Endothelial cell of umbilical vein (primary cell): ENCODE results near the gene PSORS1C1. TPM values are rescaled to one million over a fixed set of nuclear protein-coding genes. Genes with fewer than 3 reads are reported as not detected.

ENCODE experiments used
- BruUV-seq: library from RNA; stranded (reverse); fragments of 400-500 nt; replicated peaks from 2 replicates; lab custom pipeline; 2021; lab: Mats Ljungman, UMichigan
- CTCF ChIA-PET: fragments of 300-600, 350-600 bp; sonication (Branson Sonifier 250); formaldehyde crosslinking; loops from one replicate; lab custom pipeline; 2021; ENCODE audit warnings: antibody characterized with exemption, inconsistent platforms; lab: Charles Lee
- POLR2A ChIA-PET: fragments of 300-600, 350-600 bp; sonication (Branson Sonifier 250); formaldehyde crosslinking; loops from one replicate; lab custom pipeline; 2021; ENCODE audit warnings: antibody characterized with exemption, inconsistent platforms; lab: Charles Lee
- DNase-seq: peaks from one replicate; pipeline ENCODE4 v3.0.0-alpha.2; 2011; ENCODE audit warnings: low read depth, low spot score
- FAIRE-seq: peaks from 2 replicates; lab custom pipeline; 2011; peaks lifted over from hg19 to GRCh38; lab: Jason Lieb, UNC
- H2AFZ ChIP-seq: 2 replicates; pipeline ENCODE4 v1.6.0; 2012; ENCODE audit warnings: low read depth, low read length, control low read depth, inconsistent platforms
- H3K27ac ChIP-seq: 2 replicates; pipeline ENCODE4 v1.5.1; 2011; ENCODE audit warnings: low read depth, mild to moderate bottlenecking, control low read depth, low read length, moderate library complexity; ENCODE audit not compliant: insufficient read depth
- H3K27me3 ChIP-seq, 2 experiments: 2 replicates each; pipeline versions ENCODE4 v1.6.0 to v1.6.1; 2011; ENCODE audit warnings: low read length in 2 of 2, mixed read lengths in 1 of 2; ENCODE audit not compliant: control insufficient read depth in 2 of 2, insufficient read depth in 2 of 2
- H3K36me3 ChIP-seq, 2 experiments: 2 replicates in 1 of 2; 3 replicates in 1 of 2; pipeline ENCODE4 v1.5.1; 2011; ENCODE audit warnings: low read length in 2 of 2, mild to moderate bottlenecking in 1 of 2, moderate library complexity in 1 of 2; ENCODE audit not compliant: control insufficient read depth in 2 of 2, insufficient read depth in 2 of 2; ENCODE audit errors: extremely low read depth in 1 of 2
- H3K4me1 ChIP-seq: 3 replicates; pipeline ENCODE4 v1.5.1; 2011; ENCODE audit warnings: mild to moderate bottlenecking, low read length; ENCODE audit not compliant: control insufficient read depth, insufficient read depth; ENCODE audit errors: extremely low read depth
- H3K4me2 ChIP-seq: 2 replicates; pipeline ENCODE4 v1.6.1; 2011; ENCODE audit warnings: low read length, control low read depth, mixed read lengths; ENCODE audit not compliant: insufficient read depth
- H3K4me3 ChIP-seq, 3 experiments: fragments of 200-600 bp in 1 of 3; sonication (generic), shearing (Covaris generic) in 1 of 3; replicated peaks in 1 of 3; 2 replicates each; pipeline ENCODE4 v1.5.1; 2011 to 2016; ENCODE audit warnings: control low read depth in 3 of 3, low read length in 3 of 3, mild to moderate bottlenecking in 2 of 3, inconsistent platforms in 1 of 3, low read depth in 1 of 3, moderate library complexity in 1 of 3; ENCODE audit not compliant: insufficient read depth in 1 of 3
- H3K79me2 ChIP-seq: 2 replicates; pipeline ENCODE4 v1.6.0; 2012; ENCODE audit warnings: low read length, inconsistent platforms; ENCODE audit not compliant: control insufficient read depth, insufficient read depth
- H3K9ac ChIP-seq: replicated peaks from 2 replicates; pipeline ENCODE3; 2011; ENCODE audit warnings: low read length, control low read depth; ENCODE audit not compliant: insufficient read depth; ENCODE audit errors: extremely low read depth
- H3K9me1 ChIP-seq: replicated peaks from 3 replicates; pipeline ENCODE4 v1.6.0; 2011; ENCODE audit warnings: mild to moderate bottlenecking, low read length; ENCODE audit not compliant: control insufficient read depth, insufficient read depth; ENCODE audit errors: extremely low read depth
- H3K9me3 ChIP-seq: replicated peaks from 2 replicates; pipeline ENCODE4 v1.5.1; 2012; ENCODE audit warnings: low read length, inconsistent platforms; ENCODE audit not compliant: control insufficient read depth, insufficient read depth
- H4K20me1 ChIP-seq: replicated peaks from 2 replicates; pipeline ENCODE3; 2011; ENCODE audit warnings: mild to moderate bottlenecking, low read length; ENCODE audit not compliant: control insufficient read depth, insufficient read depth; ENCODE audit errors: extremely low read depth
- CTCF ChIP-seq, 2 donors: IDR thresholded peaks; 1 replicate in 1 of 2; 2 replicates in 1 of 2; pipeline ENCODE4 v1.5.1; 2011; ENCODE audit warnings: low read length in 2 of 2, mild to moderate bottlenecking in 2 of 2, moderate library complexity in 2 of 2, control low read depth in 1 of 2, inconsistent platforms in 1 of 2, low read depth in 1 of 2; ENCODE audit not compliant: insufficient read depth in 1 of 2; ENCODE audit errors: extremely low read depth in 1 of 2
- EZH2 ChIP-seq: IDR thresholded peaks from 2 replicates; pipeline ENCODE4 v1.6.1; 2012; ENCODE audit warnings: borderline replicate concordance, low read depth, mild to moderate bottlenecking, moderate library complexity, low read length, inconsistent platforms; ENCODE audit not compliant: severe bottlenecking
- FOS ChIP-seq: IDR thresholded peaks from 2 replicates; pipeline ENCODE4 v1.6.1; 2011; ENCODE audit warnings: mild to moderate bottlenecking, low read length, moderate library complexity, borderline replicate concordance; ENCODE audit not compliant: insufficient read depth
- GATA2 ChIP-seq: IDR thresholded peaks from 2 replicates; pipeline ENCODE4 v1.7.0; 2011; ENCODE audit warnings: low read depth, mild to moderate bottlenecking, moderate library complexity, mixed read lengths, low read length; ENCODE audit not compliant: insufficient read length, insufficient read depth
- JUN ChIP-seq: IDR thresholded peaks from 2 replicates; pipeline ENCODE4 v1.6.1; 2011; ENCODE audit warnings: borderline replicate concordance, low read depth; ENCODE audit not compliant: insufficient read length, insufficient read depth
- MAX ChIP-seq: IDR thresholded peaks from 2 replicates; pipeline ENCODE4 v1.6.1; 2011; ENCODE audit not compliant: insufficient read depth, insufficient read length
- MYC ChIP-seq: IDR thresholded peaks from one replicate; pipeline ENCODE4 v1.6.1; 2011; ENCODE audit warnings: mild to moderate bottlenecking, low read depth, low read length
- POLR2A ChIP-seq: IDR thresholded peaks from 2 replicates; pipeline ENCODE4 v1.6.1; 2012; ENCODE audit warnings: low read depth, mild to moderate bottlenecking, control low read depth, low read length
- POLR2AphosphoS5 ChIP-seq: IDR thresholded peaks from 2 replicates; pipeline ENCODE4 v1.6.1; 2012; ENCODE audit warnings: low read depth, mild to moderate bottlenecking, control low read depth, low read length, moderate library complexity; ENCODE audit not compliant: insufficient read depth
- dilution Hi-C: fragments of 300-500 bp; cut with MboI; formaldehyde crosslinking; loops from one replicate; pipeline ENCODE4 v1.15.0; 2019; ENCODE audit warnings: low sequenced_read_pairs; ENCODE audit not compliant: extremely low pct_ligation_motif_present
- intact Hi-C: fragments of 100-400 bp; cut with micrococcal nuclease; formaldehyde crosslinking; loops from one replicate; pipeline ENCODE4 v1.10.0; 2022
- polyA plus RNA-seq, 4 experiments: library from polyadenylated mRNA; depleted of rRNA in 3 of 4; stranded (reverse) in 3 of 4; unstranded in 1 of 4; fragments of >200 nt; gene quantifications; 2 replicates each; pipeline versions ENCODE4 v1.2.1 to v1.2.3, GENCODE V29; 2011 to 2012; ENCODE audit warnings: missing spikeins in 1 of 4
- total RNA-seq: library from RNA; stranded (reverse); gene quantifications from 2 replicates; pipeline ENCODE4 v1.2.3, GENCODE V29; 2021

The PSORS1C1 gene
- total and polyA plus RNA-seq, 2 donors (not counting 3 experiments of a cell fraction or from before 2014, with no cell fraction given), result 1.1 to 13.2 TPM

- ChIA-PET CTCF (interaction anchor here (1.2 to 2.9 kb wide), 2 partner anchors 13 to 42 kb away, joined by 3 to 12 read pairs; no protein-coding TSS in a partner anchor), POLR2A (no interaction called here)
- H3K9me3 ChIP-seq, result no peaks in the 10 kb centered on the region
- dilution Hi-C loops (no loop called here), intact Hi-C loops (no loop called here)
- no peak overlapping the region for H3K9ac ChIP-seq
- no peaks in the 10 kb centered on the region for H3K36me3 ChIP-seq
- H2AFZ ChIP-seq, result peak overlapping the region; percentile 47
- DNase-seq, result no peak
- H3K4me2 ChIP-seq, result no peak overlapping the region
- TF ChIP-seq GATA2 (no peak), MAX (no peak), MYC (no peak), JUN (no peak), EZH2 (no peak), POLR2AphosphoS5 (no peak), FOS (no peak), POLR2A (no peak), CTCF (IDR thresholded peaks at IDR 0.05; ENCODE audit: extremely low read depth in 1 of 2, insufficient read depth in 1 of 2, low read depth in 1 of 2, low read length in 2 of 2) (no peak)
- no peak overlapping the region for H3K4me3 ChIP-seq
- no peaks in the 10 kb centered on the region for H4K20me1 ChIP-seq
- no TSS peak for BruUV-seq
- no peaks in the 10 kb centered on the region for H3K79me2 ChIP-seq
- H3K27me3 ChIP-seq, result no peaks in the 10 kb centered on the region
- FAIRE-seq, result no peak
- peaks cover 6% of the 10 kb centered on the region for H3K4me1 ChIP-seq
- H3K9me1 ChIP-seq, result no peaks in the 10 kb centered on the region
- no peak overlapping the region for H3K27ac ChIP-seq
Observed at GRCh38 chr6:31179042-31179386, 64.4 kb downstream of the PSORS1C1 start.
